ENCODE data around the gene HOXB7.
A peak's percentile ranks its signal among the peaks of the same experiment; 100 is the strongest.

Gene HOXB7

DNA sequence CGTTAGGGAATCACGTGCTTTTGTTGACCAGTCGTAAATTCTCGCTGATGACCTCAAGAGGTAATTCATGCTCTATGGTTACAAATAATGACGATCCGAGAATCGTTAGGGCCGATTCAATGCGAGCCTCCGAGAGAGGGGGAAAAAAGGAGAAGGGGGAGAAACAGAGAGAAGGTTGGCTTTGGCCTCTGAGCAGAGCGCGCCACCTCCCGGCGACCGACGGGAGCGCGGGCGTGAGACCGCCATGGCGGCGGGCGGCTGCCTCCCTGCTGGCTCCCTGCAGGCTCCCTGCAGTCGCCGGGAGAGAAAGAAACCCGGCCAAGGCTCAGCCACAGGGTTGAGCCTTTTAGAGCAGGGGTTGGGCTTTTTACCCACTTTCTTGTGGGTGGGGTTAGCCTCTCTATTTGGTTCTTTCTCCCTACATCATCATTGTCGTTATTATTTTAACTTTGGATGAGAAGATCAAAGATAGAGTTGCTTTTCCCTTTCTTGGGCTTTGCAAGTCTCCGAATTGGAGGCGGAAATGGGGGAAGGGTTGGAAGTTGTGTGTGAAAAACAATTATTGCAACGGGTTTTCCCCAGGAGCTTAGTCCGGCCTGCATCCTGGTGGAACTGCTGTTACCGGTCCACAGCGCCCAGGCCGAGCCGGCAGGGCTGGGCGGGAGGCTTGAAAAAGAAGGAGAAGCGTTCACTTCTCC is 16.8 kb downstream of the HOXB7 start:
- DNase-seq: peak; percentile 87 to 95

DNA sequence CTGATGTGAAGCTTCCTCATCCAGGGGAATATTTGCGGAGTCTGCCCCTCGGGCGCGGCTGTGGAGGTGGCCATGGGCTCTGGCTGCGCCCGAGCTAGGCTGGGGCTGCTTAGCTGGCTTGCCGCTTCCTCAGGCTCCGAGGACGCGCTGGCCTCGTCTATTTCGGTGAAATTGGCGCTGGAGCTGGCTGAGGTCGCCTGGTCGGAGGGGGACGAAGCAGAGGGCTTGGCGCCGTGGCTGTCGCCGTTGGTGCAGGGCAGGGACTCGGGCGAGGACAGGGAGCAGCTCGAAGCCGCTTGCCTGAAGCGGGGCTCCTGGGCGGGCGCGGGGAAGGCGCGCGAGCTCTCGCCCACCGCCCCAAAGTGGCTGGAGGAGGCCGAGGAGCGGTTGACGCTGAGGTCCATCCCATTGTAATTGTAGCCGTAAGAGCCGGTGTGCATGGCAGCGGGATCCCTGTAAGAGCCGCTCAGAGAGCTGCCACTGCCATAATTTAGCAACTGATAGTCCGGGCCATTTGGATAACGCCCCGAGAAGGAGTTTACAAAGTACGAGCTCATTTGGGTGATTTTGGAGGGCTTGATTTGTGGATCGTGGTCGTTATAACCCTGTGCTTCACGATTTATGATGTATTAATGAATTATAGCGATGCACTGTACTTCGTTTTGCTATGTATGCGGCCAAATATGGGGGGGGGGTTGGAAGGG is 17.5 kb downstream of the HOXB7 start, which contains the start of gene HOXB5:
TSS of gene HOXB5 (minus strand) at position 654 of the 704 bp plus-strand sequence. CDS start at position 557, 97 bp downstream.
- no peak for DNase-seq

DNA sequence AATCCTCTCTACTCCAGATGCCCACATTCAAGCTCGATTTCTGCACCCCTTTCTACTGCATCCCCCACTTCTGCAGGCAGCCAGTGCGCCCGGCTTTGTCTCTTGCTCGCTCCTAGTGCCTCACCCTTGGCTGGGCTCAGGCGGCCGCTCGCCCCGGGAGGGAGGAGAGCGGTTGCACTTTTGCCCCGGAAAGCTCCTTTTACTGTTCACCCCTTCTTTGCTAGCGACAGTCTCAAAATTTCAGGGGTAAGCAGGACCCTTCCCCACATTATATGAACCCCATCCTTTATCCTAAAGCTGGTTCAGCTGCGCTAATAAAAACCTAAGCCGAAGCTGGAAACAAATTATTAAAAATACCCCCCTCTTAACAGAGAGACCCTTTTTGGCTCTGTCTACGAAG is 18.2 kb downstream of the HOXB7 start:
- no peak for DNase-seq

GRCh38 chr17:48592057-48592514 is 18.7 kb downstream of the HOXB7 start:
- DNase-seq: no peak

DNA sequence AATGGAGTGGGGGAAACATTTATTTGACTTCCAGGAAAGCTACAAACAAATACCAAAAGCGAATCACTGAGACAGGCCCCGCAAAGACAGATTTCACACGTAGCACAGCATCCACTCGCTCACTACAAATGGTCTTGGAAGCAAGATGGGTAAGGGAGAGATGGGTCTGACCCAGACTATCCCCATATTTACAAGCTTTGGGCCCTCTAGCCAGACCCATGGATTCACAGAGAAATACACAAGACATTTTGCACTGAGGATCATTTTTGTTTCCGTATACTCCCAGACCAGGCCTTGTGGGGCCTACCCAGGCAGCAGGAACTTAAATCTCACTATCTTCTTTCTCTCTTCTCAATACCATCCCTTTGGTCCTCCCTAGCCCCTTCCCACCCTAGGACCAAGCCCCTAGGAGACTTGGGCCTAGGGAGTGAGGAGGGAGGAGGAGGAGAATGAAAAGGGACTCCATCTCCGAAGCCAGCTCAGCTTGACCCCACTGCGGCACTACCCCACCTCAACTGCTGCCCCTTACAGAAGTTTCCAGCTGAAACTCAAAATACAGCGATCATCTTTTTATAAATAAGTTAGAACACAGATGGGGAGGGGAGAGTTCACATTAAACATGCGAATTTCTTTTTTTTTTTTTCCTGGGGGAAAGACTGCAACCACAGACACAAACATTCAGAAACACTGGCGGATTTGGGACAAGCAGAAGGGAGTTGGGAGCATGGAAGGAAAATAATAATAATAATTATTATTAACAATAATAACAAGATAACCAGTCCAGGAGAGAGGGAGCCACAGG is 19.4 kb downstream of the HOXB7 start:
- DNase-seq: no peak

- DNase-seq: no peak
These were observed 20.1 kb downstream of the HOXB7 start for GRCh38 chr17:48590607-48591161.

- no peak for DNase-seq
These were observed 20.8 kb downstream of the HOXB7 start, which contains the start of gene HOXB3 for GRCh38 chr17:48589831-48590606. Gene HOXB3 (minus strand): TSS chr17:48590241. CDS start chr17:48552474, 37,767 bp downstream.

DNA sequence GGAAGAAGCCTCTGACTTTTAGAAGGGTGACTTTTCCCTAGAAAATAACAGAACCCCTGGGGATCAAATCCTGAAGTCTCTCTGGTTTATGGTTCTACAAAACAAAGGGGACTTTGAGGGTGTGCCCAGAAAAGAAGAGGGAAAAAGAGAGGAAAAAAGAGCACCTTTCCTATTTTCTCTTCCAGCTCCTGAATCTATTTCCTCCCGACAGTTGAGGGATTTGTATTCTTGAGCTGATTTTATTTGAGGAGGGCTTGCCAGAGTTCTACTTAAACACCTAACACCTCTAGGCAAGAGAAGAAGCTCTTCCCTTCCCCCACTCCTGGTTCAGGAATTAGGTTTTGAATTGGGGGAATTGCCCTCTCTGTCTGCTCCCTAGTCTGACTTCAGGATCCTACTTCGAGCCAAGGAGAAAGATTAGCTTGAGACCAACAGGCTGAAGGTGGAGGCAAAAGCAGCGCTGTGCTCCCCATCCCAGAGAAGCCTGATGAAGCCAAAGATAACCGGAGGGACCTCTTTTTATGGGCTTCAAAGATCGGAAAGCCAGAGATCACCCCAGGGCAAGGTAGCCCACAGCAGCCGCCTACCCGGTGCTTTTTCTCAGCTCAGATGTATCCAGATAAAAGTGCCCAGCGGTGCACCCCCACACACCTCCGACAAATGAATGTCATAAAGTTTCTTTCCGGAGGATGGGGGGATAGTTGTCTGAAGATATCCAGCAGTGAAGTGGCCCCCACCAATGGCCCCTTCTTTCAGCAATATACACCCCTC is 21.6 kb downstream of the HOXB7 start:
- no peak for DNase-seq

GRCh38 chr17:48588528-48588927 is 22.3 kb downstream of the HOXB7 start:
- DNase-seq: no peak

DNA sequence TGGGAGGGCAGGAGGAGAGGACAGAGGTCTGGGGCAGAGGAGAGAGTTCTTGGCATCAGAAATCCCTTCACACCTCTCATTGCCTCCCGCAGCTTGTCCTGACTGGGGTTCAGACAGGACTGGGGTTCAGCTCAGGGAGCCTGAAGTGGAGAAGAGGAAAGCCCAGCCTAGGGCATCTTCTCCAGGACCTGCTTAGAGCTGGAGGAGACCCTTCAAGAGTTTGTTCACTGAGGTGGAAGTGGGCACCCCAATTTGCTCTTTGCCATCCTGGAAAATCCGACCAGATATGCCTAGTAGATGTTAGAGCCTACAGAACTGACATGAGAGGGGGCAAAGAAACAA is 22.8 kb downstream of the HOXB7 start:
- no peak for DNase-seq

GRCh38 chr17:48587276-48588073 is 23.3 kb downstream of the HOXB7 start:
- no peak for DNase-seq

- DNase-seq: no peak
These were observed 24.2 kb downstream of the HOXB7 start for GRCh38 chr17:48586355-48587258.

DNA sequence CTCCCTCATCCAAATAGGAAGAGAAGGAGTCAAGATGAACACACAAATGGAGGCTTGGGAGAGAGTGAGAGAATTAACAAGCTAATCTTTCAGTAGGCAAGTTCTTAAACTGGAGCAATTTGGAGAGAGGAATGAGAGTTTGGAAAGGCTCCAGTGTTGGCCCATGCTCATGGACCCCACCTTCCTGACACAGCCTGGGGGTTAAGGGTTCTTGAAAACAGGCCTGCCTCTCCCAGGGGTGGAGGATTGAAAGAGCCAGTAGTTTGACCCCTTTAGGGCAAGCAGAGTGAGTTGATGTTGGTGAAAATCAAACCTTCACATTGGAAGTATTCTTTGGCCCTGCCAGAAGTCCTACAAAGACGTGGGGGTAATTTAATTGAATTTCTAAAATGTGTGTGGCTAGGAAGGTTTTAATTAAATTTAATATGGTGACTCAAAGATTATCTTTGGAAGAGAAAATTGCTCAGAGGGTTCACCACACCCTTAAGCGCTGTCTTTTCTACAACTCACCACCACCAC is 26.5 kb downstream of the HOXB7 start:
- no peak for DNase-seq

DNA sequence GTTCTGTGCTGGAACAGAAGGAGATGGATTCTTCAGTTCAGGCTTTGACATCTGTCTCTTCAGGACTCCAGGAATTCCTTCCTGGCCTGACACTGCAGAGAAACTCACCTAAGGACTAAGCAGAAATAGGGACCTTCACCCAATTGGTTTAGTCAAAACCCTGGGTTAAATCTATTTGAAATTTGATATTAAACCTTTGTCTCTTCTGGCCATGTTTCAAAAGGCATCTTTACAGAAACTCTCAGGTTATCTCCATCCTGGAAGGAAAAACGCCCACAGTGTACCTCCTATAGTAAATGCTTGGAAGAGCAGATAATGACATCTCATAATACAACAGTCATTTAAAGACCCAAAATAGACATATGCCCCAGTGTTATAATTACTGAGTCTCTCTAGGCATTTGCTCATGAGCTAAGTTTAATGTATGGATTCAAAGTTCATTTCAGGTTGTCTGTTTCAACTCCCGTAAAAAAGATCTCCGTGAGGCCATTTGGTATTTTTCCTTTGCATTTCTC is 27.1 kb downstream of the HOXB7 start:
- no peak for DNase-seq

DNA sequence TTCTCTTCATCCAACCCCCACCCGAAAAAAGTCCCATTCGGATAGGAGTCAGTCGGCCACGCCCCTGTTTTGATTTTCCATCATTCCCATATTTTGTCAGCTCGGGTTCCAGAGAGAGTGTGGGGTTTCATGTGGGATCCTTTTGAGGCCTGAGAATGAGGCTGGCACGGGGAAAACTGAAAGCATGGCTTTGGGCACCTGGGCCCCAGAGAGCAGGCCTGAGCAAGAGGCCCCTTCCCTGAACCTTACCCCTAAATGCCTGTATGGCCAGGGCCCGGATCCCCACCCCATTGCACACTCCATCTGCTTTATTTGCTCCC is 28.1 kb downstream of the HOXB7 start:
- no peak for DNase-seq

DNA sequence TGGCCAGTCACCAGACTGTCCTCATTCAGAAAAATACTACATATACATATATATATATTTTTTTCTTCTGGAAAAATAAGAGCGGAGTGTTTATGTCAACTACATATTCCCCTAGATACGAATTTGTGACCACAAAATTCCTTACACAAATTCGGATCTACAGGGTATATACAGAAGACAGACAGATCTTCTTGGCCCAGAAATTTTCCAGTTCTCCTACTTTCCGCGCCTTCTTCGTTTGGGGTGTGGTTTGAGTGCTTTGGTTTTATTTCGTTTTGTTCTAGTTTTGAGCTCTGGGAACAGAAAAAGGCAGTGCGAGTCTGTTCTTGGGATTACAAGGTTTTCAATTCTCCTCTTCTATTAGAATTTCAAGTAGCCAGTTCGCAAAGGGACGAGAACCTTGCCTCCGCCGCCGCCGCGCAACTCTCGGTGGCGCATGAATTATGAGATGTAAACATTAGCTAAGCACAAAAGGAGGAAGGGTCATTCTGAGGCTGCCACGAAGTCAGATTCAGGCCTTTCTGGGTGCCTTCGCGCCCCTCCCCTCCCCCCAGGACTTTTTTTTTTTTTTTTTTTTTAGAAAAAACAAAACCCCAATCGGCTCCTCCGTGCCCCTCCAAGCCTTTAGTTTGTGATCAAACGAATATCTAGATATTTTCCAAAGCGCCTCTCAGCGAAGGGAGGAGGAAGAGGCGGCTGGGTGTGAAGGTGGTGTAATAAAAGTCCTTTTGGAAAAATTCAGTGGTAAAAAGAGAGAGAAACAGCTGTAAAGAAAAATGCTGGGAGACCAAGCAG is 30.9 kb downstream of the HOXB7 start:
- no peak for DNase-seq

DNA sequence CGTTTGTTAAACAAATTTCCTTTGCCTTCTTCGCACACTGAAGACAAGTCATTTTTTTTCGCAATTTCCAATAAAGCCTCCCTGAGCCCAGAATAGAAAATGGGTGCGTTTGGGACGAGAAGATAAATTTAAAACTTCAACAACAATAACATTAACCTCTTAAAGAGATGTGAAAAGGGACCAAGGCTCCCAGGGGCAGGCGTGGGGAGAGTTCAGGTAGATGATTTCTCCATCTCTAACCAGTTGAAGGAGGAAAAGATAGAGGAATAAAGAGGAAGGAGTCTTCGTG is 31.4 kb downstream of the HOXB7 start:
- no peak for DNase-seq

DNA sequence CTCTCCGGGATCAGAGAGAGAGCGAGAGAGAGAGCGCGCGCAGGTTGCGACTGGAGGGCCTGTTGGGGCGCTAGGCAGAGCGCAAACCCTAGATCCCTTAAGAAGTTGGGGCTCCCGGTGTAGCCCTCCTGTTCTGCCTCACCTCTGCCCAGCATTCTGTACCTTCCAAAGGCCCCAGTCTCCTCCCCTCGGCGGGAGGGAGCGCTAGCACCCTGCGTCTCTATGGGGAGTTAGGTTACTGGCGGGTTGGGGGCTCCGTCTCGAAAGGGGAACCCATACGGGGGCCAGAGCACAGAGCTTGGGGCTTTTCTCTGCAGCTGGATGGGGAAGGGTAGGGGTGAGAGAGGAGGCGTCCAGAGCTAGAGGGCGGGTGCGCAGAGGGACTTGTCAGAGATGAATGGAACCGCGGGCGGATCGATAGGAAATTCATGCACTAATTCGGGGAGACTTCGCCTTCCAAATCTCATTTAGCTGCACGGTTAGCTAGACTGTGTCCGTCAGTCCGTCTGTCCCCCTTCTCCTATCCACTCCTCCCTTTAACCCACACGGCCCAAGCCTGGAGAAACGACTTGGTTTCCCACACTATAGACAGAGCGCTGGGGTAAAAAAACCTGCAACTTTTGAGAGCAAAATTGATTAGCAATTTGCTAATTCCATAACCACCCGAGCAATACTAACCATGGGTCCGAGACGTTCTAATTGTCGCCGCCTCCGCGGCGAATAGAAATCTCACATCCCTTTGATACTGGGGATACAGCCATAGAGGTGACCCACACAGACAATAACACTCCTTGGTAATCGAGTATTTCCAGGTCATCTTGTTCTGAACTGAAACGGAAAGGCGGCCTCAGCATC is 32.0 kb downstream of the HOXB7 start:
- DNase-seq: no peak
